GM18867 (cell line): Measurements from ENCODE around the gene ANKMY2.

ENCODE experiments used
- ATAC-seq: cut with Tn5 transposase; IDR thresholded peaks from one replicate; pipeline ENCODE4 v1.9.1; 2021; ENCODE audit warnings: mild to moderate bottlenecking, moderate library complexity; ENCODE audit not compliant: unreplicated experiment

ANKMY2 gene

GRCh38 chr7:16585540-16585939, 60.0 kb downstream of the ANKMY2 start:
- no peak for ATAC-seq

GRCh38 chr7:16583834-16584233, 61.7 kb downstream of the ANKMY2 start:
- ATAC-seq, result no peak

- ATAC-seq, result no peak
Measured at GRCh38 chr7:16581286-16581685, 64.3 kb downstream of the ANKMY2 start.

GRCh38 chr7:16579216-16579615, 66.3 kb downstream of the ANKMY2 start:
- ATAC-seq, result no peak

- ATAC-seq, result no peak
Measured at GRCh38 chr7:16571941-16572340, 73.6 kb downstream of the ANKMY2 start.

- peak; percentile 73 for ATAC-seq
Measured at GRCh38 chr7:16564909-16565426, 80.6 kb downstream of the ANKMY2 start.

- ATAC-seq, result no peak
Measured at GRCh38 chr7:16564023-16564380, 81.6 kb downstream of the ANKMY2 start.

- peak; percentile 79 for ATAC-seq
Measured at GRCh38 chr7:16563281-16564022, 82.1 kb downstream of the ANKMY2 start.

- ATAC-seq, result no peak
Measured at GRCh38 chr7:16562456-16563220, 82.9 kb downstream of the ANKMY2 start.

GRCh38 chr7:16561943-16562342, 83.6 kb downstream of the ANKMY2 start:
- ATAC-seq, result no peak

- ATAC-seq, result no peak
Measured at GRCh38 chr7:16559497-16560179, 85.9 kb downstream of the ANKMY2 start.

GRCh38 chr7:16558761-16559302, 86.7 kb downstream of the ANKMY2 start:
- no peak for ATAC-seq

GRCh38 chr7:16556359-16556758, 89.2 kb downstream of the ANKMY2 start:
- ATAC-seq, result no peak

GRCh38 chr7:16554518-16555236, 90.9 kb downstream of the ANKMY2 start:
- ATAC-seq, result no peak

GRCh38 chr7:16550671-16551070, 94.9 kb downstream of the ANKMY2 start:
- ATAC-seq, result no peak
